ENCODE data around the gene TRIM36. TPM values are rescaled to one million over a fixed set of nuclear protein-coding genes. Genes with fewer than 3 reads are reported as not detected.

Gene TRIM36
- total RNA-seq, 1 experiment from 2014 or later: 12.6 TPM

GRCh38 chr5:115190388-115190787 lies 20.7 kb upstream of the TRIM36 start (continued):
- TF ChIP-seq ZBTB33 (IDR thresholded peaks at IDR 0.05; ENCODE audit: extremely low read depth, insufficient replicate concordance, low read length): no peak
- no peak for TF ChIP-seq POLR2AphosphoS5 (IDR thresholded peaks at IDR 0.05; ENCODE audit: low read depth, low read length)

DNA sequence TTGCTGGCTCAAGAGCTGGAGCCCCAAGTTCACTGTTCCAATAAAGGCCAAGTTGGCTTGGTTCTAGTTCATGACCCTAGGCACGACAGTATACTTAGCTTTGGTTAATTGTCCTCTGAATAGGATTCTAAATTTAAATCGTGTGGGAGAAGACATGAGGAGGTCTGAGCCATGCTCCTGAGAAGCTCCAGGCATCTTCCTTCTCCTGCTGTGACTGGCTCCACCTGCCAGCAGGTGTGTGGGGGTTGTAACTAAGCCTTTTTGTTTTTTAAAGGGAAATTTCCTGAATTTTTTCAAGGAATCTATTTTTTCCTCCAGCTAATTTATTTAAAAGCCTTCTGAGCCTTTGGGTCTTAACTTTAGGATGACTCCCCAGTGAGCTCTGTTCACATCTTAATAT lies 20.2 kb upstream of the TRIM36 start:
- ChIA-PET CTCF (no interaction called here), RAD21 (ENCODE audit: low non-redundant PET in 1 of 2, low total read pairs in 2 of 2, uncharacterized antibody in 2 of 2, unreplicated experiment in 2 of 2) (no interaction called here), POLR2A (no interaction called here)
- no peaks in the 10 kb centered on the region for H3K79me2 ChIP-seq (ENCODE audit: insufficient read depth, low read length)
- no TSS peak for BruUV-seq (replicated peaks)
- DNase-seq (ENCODE audit: low read depth, low spot score) (no peak), ATAC-seq (no peak)
- H3K27ac ChIP-seq (ENCODE audit: low read depth, low read length): no peak overlapping the region
- H2AFZ ChIP-seq (ENCODE audit: low read depth, low read length, poor library complexity, severe bottlenecking): no peak overlapping the region
- intact Hi-C loops (cut with micrococcal nuclease): no loop called here
- no peaks in the 10 kb centered on the region for H4K20me1 ChIP-seq (ENCODE audit: insufficient read depth)
- no peaks in the 10 kb centered on the region for H3K27me3 ChIP-seq (ENCODE audit: insufficient read depth, low read length)
- H3K9ac ChIP-seq (ENCODE audit: low read length): no peak overlapping the region
- no peak overlapping the region for H3K4me2 ChIP-seq (ENCODE audit: low read length)
- H3K4me3 ChIP-seq (replicated peaks in 1 of 2; ENCODE audit: low read depth in 1 of 2, low read length in 2 of 2): no peak overlapping the region
- no peaks in the 10 kb centered on the region for H3K9me2 ChIP-seq (ENCODE audit: insufficient read depth)
- peaks cover 0 to 5% of the 10 kb centered on the region in 2 experiments; a peak in 2 of 4 replicates for H3K4me1 ChIP-seq (ENCODE audit: control insufficient read depth in 1 of 2, insufficient read depth in 2 of 2, low read length in 2 of 2)
- no peaks in the 10 kb centered on the region for H3K9me3 ChIP-seq (ENCODE audit: control insufficient read depth in 1 of 2, insufficient read depth in 1 of 2, low read depth in 1 of 2, low read length in 2 of 2)
- H3K36me3 ChIP-seq (ENCODE audit: control insufficient read depth in 1 of 2, insufficient read depth in 2 of 2, low read length in 2 of 2): no peaks in the 10 kb centered on the region
- TF ChIP-seq ELF1 (IDR thresholded peaks at IDR 0.05; ENCODE audit: borderline replicate concordance, low read depth) (no peak), ZNF274 (IDR thresholded peaks at IDR 0.05; ENCODE audit: low read depth, low read length) (no peak), YY1 (IDR thresholded peaks at IDR 0.05; ENCODE audit: extremely low read depth, insufficient replicate concordance, low read depth, low read length) (no peak), ZBTB33 (IDR thresholded peaks at IDR 0.05; ENCODE audit: extremely low read depth, insufficient replicate concordance, low read length) (no peak), EZH2 (IDR thresholded peaks at IDR 0.05) (no peak), JUND (IDR thresholded peaks at IDR 0.05) (no peak)
- TF ChIP-seq, protein P1, sequence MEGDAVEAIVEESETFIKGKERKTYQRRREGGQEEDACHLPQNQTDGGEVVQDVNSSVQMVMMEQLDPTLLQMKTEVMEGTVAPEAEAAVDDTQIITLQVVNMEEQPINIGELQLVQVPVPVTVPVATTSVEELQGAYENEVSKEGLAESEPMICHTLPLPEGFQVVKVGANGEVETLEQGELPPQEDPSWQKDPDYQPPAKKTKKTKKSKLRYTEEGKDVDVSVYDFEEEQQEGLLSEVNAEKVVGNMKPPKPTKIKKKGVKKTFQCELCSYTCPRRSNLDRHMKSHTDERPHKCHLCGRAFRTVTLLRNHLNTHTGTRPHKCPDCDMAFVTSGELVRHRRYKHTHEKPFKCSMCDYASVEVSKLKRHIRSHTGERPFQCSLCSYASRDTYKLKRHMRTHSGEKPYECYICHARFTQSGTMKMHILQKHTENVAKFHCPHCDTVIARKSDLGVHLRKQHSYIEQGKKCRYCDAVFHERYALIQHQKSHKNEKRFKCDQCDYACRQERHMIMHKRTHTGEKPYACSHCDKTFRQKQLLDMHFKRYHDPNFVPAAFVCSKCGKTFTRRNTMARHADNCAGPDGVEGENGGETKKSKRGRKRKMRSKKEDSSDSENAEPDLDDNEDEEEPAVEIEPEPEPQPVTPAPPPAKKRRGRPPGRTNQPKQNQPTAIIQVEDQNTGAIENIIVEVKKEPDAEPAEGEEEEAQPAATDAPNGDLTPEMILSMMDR (IDR thresholded peaks at IDR 0.05 in 2 of 3, conservative IDR thresholded peaks at IDR 0.05 in 1 of 3; ENCODE audit: borderline replicate concordance in 1 of 3, insufficient read depth in 1 of 3, low read depth in 2 of 3, low read length in 2 of 3): no peak
- TF ChIP-seq, protein P2, sequence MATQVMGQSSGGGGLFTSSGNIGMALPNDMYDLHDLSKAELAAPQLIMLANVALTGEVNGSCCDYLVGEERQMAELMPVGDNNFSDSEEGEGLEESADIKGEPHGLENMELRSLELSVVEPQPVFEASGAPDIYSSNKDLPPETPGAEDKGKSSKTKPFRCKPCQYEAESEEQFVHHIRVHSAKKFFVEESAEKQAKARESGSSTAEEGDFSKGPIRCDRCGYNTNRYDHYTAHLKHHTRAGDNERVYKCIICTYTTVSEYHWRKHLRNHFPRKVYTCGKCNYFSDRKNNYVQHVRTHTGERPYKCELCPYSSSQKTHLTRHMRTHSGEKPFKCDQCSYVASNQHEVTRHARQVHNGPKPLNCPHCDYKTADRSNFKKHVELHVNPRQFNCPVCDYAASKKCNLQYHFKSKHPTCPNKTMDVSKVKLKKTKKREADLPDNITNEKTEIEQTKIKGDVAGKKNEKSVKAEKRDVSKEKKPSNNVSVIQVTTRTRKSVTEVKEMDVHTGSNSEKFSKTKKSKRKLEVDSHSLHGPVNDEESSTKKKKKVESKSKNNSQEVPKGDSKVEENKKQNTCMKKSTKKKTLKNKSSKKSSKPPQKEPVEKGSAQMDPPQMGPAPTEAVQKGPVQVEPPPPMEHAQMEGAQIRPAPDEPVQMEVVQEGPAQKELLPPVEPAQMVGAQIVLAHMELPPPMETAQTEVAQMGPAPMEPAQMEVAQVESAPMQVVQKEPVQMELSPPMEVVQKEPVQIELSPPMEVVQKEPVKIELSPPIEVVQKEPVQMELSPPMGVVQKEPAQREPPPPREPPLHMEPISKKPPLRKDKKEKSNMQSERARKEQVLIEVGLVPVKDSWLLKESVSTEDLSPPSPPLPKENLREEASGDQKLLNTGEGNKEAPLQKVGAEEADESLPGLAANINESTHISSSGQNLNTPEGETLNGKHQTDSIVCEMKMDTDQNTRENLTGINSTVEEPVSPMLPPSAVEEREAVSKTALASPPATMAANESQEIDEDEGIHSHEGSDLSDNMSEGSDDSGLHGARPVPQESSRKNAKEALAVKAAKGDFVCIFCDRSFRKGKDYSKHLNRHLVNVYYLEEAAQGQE (IDR thresholded peaks at IDR 0.05; ENCODE audit: low read depth): no peak
- TF ChIP-seq, protein P3, sequence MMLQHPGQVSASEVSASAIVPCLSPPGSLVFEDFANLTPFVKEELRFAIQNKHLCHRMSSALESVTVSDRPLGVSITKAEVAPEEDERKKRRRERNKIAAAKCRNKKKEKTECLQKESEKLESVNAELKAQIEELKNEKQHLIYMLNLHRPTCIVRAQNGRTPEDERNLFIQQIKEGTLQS (IDR thresholded peaks at IDR 0.05): no peak
- TF ChIP-seq, protein P4, sequence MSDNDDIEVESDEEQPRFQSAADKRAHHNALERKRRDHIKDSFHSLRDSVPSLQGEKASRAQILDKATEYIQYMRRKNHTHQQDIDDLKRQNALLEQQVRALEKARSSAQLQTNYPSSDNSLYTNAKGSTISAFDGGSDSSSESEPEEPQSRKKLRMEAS (IDR thresholded peaks at IDR 0.05): no peak
